Erythroblast (primary cell): ENCODE measurements around the gene B3GALNT2.

ENCODE experiments used
- GATA1 ChIP-seq: IDR thresholded peaks from 2 replicates; pipeline ENCODE4 v1.6.1; 2011; ENCODE audit warnings: low read depth, mild to moderate bottlenecking, control low read depth, low read length, moderate library complexity
- POLR2A ChIP-seq: IDR thresholded peaks from 2 replicates; pipeline ENCODE4 v1.6.1; 2011; ENCODE audit warnings: mild to moderate bottlenecking, low read length

- TF ChIP-seq POLR2A: no peak
- no peak for TF ChIP-seq GATA1
These were observed 18.7 kb downstream of the B3GALNT2 start for GRCh38 chr1:235485558-235485957.
